ENCODE results near the gene STIL.
"Not testable (repeated sequence)": the region's sequence is repeated elsewhere in the genome, so short reads cannot be mapped to it uniquely, and the experiment has no call there.

The STIL gene

GRCh38 chr1:47313915-47314664, at the start of gene STIL:
Gene STIL (minus strand): TSS chr1:47314147. CDS start chr1:47310319, 3,828 bp downstream.
- peak; percentile 99 for DNase-seq (ENCODE audit: low spot score)

GRCh38 chr1:47362828-47363227, 48.9 kb upstream of the STIL start:
- no peak for DNase-seq (ENCODE audit: low spot score)

DNA sequence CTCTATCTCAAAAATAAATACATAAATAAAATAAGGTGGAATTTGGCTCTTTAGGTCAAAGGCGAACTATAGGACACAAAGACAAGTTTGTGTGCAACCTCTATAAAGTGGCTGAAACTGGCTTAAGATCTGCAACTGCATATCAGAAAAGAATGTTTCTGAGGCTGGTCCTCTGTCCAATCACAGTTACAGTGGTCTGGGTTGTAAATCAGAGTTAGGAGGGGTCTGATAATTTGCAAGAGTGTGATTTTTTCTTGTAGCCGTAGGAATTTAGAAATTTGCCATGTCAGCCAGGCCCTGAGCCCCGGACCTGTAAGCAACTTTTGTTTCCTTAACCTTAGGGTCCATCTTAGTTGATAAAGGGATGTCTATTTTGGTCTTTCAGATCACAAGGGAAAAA, 47.4 kb upstream of the STIL start:
- DNase-seq (ENCODE audit: low spot score): no peak

DNA sequence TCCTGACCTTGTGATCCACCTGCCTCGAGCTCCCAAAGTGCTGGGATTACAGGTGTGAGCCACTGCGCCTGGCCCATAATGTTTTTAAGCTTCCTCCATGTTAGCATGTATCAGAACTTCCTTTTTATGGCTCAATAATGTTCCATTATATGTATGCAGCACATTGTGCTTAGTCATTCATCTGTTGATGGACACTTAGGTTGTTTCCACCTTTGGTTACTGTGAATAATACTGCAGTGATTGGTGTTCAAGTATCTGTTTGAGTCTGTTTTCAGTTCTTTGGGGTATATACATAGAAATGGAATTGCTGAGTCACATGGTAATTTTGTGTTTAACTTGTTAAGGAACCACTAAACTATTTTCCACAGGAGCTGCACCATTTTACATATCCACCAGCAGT, 37.4 kb upstream of the STIL start:
- peak; percentile 82 for DNase-seq (ENCODE audit: low spot score)

DNA sequence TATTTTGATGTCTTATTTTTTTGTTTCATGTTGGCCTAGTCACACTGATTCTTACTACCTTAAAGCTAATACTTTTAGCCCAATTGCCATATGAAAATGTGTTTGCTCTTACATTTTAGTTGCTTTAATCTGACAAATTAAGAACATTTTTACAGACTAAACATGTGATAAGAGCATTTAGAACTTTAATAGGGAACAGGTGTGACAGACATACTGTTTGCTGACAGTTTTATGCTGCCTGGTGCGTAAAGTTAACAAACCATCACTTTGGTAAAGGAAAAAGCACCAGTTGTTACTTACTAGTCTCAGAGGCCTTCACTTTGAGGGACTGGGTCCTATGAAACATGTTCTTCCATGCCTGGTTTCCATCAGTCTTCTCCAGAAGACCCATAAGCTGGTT, 34.3 kb upstream of the STIL start:
- no peak for DNase-seq (ENCODE audit: low spot score)

- no peak for DNase-seq (ENCODE audit: low spot score)
Measured at GRCh38 chr1:47347735-47348134, 33.8 kb upstream of the STIL start.

GRCh38 chr1:47346979-47347378, 33.0 kb upstream of the STIL start:
- not testable (repeated sequence) for DNase-seq (ENCODE audit: low spot score)

GRCh38 chr1:47340227-47340626, 26.3 kb upstream of the STIL start:
- no peak for DNase-seq (ENCODE audit: low spot score)

GRCh38 chr1:47338249-47339077, 24.5 kb upstream of the STIL start:
- DNase-seq (ENCODE audit: low spot score): no peak

DNA sequence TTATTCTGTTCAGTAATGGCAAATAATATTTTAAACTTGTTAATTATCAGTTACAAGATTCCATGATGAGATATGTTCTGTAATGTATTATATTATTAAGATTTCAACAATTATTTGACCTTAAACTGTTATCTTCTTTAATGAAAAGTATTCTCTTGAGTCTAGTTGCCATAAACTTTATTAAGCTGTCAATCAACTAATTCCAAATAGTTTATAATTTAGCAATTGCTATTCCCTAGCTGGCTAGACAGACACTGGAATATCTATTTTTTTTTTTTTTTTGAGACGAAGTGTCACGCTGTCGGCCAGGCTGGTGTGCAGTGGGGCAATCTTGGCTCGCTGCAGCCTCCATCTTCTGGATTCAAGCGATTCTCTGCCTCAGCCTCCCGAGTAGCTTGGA, 23.4 kb upstream of the STIL start:
- no peak for DNase-seq (ENCODE audit: low spot score)

DNA sequence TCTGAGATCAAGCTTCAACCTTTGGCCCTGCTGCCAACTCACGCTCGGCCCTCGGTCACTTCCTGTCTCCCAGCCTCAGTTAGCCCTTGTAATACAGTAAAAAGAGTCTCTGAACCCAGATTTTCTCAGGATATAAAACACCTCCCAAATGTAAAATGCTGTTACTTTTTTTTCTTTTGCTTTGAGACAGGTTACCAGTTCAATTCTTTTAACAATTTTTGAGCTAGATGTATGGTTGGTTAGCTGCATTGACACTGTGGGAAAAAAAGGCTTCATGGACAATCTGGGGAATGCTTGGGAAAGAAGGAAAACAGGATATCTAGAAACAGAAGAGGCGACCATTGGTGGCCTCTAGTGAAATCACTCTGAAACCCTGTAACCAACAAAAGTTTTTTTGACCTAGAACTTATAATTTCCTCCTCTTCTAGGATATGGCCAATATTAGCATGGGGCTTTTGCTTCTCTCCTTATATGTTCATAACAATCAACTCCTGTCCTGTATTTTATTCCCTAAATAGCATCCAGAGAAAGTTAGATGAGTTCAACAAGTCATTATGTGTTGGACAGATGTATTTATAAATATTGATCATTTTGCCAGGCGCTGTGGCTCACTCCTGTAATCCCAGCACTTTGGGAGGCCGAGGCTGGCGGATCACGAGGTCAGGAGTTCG, 21.0 kb upstream of the STIL start:
- DNase-seq (ENCODE audit: low spot score): no peak

GRCh38 chr1:47333922-47334764, 20.2 kb upstream of the STIL start:
- peak; percentile 68 for DNase-seq (ENCODE audit: low spot score)

- DNase-seq (ENCODE audit: low spot score): peak; percentile 84
Measured at GRCh38 chr1:47333578-47333921, 19.6 kb upstream of the STIL start, which contains the start of gene CMPK1. Gene CMPK1 (plus strand): TSS chr1:47333790. CDS start chr1:47333946, 156 bp downstream.

DNA sequence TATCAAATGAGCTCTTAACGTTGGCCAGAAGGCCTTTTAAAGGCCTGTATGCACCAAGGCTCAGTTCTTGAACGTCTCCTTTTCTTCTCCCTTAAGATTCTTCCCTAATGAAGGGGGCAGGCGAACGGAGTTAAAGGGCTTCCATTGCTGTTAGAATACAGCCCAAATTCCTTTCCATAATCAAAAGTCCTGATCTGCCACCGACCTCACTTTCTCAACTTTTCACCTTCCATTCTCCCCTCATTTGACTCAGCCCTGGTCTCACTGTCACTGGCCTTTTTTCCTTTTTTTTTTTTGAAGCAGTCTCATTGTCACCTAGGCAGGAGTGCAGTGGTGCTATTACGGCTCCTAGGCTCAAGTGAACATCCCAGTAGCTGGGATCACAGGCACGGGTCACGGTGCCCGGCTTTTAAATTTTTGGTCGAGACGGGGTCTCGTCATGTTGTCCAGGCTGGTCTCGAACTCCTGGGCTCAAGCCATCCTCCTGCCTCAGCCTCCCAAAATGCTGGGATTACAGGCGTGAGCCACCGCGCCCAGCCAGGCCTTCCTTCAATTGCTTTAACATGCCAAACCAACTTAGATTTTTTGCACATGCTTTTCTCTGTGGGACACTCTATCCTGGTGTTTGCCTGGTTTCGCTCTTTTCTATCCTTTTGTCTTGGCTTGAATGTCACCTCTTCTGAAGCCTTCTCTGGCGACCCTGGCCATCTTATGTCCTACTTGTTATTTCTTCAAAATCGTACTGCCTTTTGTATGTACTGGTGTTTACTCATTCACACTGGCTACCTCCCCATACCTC, 19.0 kb upstream of the STIL start:
- no peak for DNase-seq (ENCODE audit: low spot score)

DNA sequence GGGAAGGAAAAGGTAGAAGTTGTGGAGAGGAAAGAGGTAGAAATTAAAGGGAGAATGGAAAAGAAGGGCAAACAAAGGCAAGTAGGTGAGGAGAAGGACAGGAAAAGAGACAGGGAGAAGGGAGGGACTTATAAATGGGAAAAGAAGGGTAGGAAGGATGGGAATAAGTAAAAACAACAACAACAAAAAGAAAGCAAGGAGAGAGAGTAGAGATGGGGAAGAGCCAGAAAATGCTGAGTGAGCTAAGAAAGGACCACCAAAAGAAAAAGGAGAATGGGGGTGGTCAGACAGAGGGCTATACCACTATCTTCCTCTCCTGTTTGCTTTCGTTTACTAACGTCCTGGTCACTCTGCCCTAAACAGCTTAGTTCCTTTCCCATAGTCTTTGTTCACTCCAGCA, 17.9 kb upstream of the STIL start:
- no peak for DNase-seq (ENCODE audit: low spot score)

DNA sequence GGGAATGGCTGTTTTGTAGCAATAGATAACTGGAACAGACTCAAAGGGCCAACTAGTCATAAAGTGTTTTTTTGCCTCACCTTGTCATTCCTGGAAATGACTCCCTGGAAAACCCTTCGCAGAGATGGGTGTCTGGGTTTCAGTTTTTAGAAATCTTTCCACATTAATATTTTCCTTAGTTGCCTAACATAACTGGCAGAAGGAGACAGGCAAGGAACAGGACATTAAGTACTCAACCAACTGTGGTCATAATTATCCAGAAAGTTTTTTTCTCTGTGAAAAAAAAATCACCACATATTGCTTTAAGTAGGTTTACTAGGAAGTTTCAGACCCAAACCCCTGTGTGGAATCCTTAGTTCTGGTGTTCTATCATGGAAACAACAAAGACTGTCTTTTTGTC, 16.3 kb upstream of the STIL start:
- DNase-seq (ENCODE audit: low spot score): no peak

DNA sequence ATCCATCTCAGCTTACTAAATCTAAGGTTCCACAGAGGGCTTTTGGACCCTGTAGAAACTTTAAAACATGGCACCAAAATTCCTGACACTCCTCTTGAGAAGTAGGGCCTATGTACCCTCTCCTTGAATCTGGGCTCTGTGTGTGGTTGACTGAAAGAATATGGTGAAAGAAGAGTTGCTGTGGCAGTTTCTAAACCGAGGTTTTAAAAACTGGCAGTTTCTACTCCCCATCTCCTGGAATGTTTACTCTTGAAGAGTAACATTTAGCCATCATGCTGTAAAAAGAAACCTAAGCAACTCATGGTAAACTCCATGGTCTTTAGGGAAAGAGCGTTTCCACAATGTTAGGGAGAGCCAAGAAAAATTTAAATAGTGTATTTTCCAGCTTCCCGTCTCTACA, 15.0 kb upstream of the STIL start:
- DNase-seq (ENCODE audit: low spot score): no peak

- no peak for DNase-seq (ENCODE audit: low spot score)
Measured at GRCh38 chr1:47326271-47326670, 12.3 kb upstream of the STIL start.

GRCh38 chr1:47325528-47325927, 11.6 kb upstream of the STIL start:
- DNase-seq (ENCODE audit: low spot score): no peak

DNA sequence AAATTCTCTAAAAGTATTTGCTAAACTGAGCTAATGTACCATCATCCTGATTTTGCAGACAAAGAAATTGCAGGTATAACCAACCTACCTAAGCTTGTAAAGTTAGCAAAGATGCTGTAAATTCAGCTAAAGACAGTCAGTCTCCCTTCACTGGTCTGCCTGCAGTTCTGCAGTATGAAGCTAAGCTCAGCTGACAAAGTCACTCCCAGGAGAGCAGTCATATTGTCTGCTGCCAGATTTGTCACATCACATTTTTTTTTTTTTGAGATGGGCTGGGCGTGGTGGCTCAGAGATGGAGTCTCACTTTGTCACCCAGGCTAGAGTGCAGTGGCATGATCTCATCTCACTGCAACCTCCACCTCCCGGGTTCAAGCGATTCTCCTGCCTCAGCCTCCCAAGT, 10.7 kb upstream of the STIL start:
- DNase-seq (ENCODE audit: low spot score): no peak

DNA sequence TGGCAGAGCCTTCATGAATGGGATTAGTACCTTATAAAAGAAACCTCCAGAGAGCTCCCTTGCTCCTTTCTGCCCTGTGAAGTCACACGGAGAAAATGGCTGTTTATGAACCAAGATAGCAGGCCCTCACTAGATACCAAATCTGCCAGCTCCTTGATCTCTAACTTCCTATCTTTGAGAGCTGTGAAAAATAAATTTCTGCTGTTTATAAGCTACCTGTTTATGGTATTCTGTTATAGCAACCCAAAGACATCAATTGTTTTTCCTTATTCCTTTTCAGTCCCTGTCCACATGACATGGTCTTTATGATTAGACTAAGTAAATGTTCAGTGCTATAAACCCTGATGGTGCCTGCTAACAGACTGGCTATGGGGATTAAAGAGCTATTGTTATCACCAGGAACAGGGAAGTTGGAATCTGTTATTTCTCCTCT, 9.7 kb upstream of the STIL start:
- no peak for DNase-seq (ENCODE audit: low spot score)
